Psoas muscle (tissue), 8 donors: ENCODE results near the gene ARMH3. TPM values are rescaled to one million over a fixed set of nuclear protein-coding genes. Genes with fewer than 3 reads are reported as not detected.

Experiments used
- ATAC-seq, 4 donors: fragments of 200-7000 bp; cut with Tn5 transposase; one replicate each; pipeline ENCODE4 v1.9.1; 2020; ENCODE audit warnings: moderate library complexity in 3 of 4, mild to moderate bottlenecking in 2 of 4
- DNase-seq, 2 donors: peaks; one replicate each; pipeline ENCODE4 v3.0.0-alpha.2; 2020
- H3K27ac ChIP-seq: fragments of 200-600 bp; one replicate; pipeline ENCODE4 v1.8.0; 2022
- H3K27me3 ChIP-seq, 3 donors: fragments of 200-600 bp in 1 of 3; one replicate each; pipeline versions ENCODE4 v1.6.1 to v1.8.0; 2013 to 2022; ENCODE audit warnings: low read length in 2 of 3, mild to moderate bottlenecking in 2 of 3, moderate library complexity in 1 of 3; ENCODE audit not compliant: insufficient read depth in 3 of 3
- H3K36me3 ChIP-seq, 2 donors: fragments of 200-600 bp in 1 of 2; one replicate each; pipeline versions ENCODE4 v1.6.1 to v1.8.0; 2013 to 2022; ENCODE audit warnings: low read depth in 1 of 2, mild to moderate bottlenecking in 1 of 2, moderate library complexity in 1 of 2; ENCODE audit not compliant: insufficient read depth in 1 of 2
- H3K4me1 ChIP-seq: fragments of 200-600 bp; one replicate; pipeline ENCODE4 v1.8.0; 2022
- H3K4me3 ChIP-seq: fragments of 200-600 bp; one replicate; pipeline ENCODE4 v1.8.0; 2022; ENCODE audit warnings: mild to moderate bottlenecking
- H3K9me3 ChIP-seq: fragments of 200-600 bp; one replicate; pipeline ENCODE4 v1.8.0; 2022
- WGBS, 3 donors: extraction: QIAGEN DNeasy Blood & Tissue Kit; methylation state at CpG; one replicate each; pipeline versions ENCODE4 v1.1.6 to v1.1.7; 2013; 5-methylcytosine and 5-hydroxymethylcytosine counted together
- intact Hi-C, 2 donors: fragments of 100-400 bp; cut with DNase I; formaldehyde crosslinking; loops; one replicate each; pipeline versions ENCODE4 v1.11.0 to v1.14.2; 2022
- polyA plus RNA-seq, 3 donors: library from polyadenylated mRNA; stranded (reverse); fragments of 200-250 nt; gene quantifications; one replicate each; pipeline ENCODE4 v1.2.3, GENCODE V29; 2013
- total RNA-seq, 4 donors: library from RNA; stranded (reverse); fragmentation: NEBNext Ultra II Directional in 2 of 4; extraction: Animal tissue kit (Norgen Biotek cat#: 25700) in 2 of 4; gene quantifications; one replicate each; pipeline versions ENCODE4 v1.2.1 to v1.2.4, GENCODE V29; 2021 to 2023
- TF ChIP-seq, protein P1 (sequence below): fragments of 200-600 bp; IDR thresholded peaks from one replicate; pipeline ENCODE4 v1.8.0; 2022; ENCODE audit warnings: antibody characterized with exemption
- donor health status: healthy with polysubstance abuse.
- donor health status: DM: no; HTN: no; CAD: no; lungs with moderate emphysema.
- donor health status: Bipolar disorder and iron deficiency.
- donor health status: healthy.
- donor health status: DM: yes; HTN: yes; CAD: no.
- donor health status: DM: no; HTN: no; CAD: no.
- donor health status: DM: no; HTN: no; CAD: no.
- donor health status: DM: yes; HTN: yes; CAD: no.

Gene ARMH3
- total and polyA plus RNA-seq, 7 donors = 14.1 to 38.7 (median 22.9) TPM

DNA sequence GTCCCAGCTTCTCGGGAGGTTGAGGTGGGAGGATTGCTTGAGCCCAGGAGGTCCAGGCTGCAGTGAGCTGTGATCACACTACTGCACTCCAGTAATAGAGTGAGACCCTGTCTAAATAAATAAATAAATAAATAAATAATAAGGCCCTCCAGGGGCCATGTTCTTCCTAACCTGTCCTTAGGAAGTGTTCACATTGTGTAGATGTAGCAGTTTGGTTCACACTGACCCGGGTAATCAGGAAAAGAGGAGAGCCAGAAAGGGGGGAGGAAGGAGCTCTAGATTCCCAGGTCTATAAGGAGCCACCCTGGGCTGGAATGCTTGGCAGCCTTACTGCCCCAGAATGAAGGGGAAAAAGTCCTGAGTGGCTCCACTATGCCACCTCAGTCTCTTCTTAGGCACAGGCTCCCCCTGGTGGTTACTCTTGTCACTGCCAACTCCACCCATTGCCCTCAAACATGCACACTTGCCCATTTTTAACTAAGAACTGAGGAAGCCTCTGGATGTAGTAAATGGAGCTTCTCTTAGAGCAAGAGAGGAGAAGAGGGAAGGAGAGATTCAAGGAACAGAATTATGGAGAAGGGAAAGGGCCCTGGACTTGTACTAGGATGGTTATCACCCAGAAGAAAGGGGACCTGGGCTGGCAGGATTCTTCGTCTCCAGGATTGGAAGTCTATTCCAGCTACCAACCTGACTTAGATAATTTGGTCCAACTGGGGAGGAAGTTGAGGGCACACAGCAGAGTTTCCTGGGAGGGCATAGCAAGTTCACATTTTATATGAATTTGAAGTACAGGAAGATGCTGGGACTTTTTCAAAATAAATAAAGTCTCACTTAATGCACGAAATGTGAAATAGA, 16.9 kb upstream of the ARMH3 start:
- H3K4me1 ChIP-seq = peaks cover 3% of the 10 kb centered on the region

GRCh38 chr10:102069071-102069470, 13.1 kb upstream of the ARMH3 start:
- TF ChIP-seq, protein P1, sequence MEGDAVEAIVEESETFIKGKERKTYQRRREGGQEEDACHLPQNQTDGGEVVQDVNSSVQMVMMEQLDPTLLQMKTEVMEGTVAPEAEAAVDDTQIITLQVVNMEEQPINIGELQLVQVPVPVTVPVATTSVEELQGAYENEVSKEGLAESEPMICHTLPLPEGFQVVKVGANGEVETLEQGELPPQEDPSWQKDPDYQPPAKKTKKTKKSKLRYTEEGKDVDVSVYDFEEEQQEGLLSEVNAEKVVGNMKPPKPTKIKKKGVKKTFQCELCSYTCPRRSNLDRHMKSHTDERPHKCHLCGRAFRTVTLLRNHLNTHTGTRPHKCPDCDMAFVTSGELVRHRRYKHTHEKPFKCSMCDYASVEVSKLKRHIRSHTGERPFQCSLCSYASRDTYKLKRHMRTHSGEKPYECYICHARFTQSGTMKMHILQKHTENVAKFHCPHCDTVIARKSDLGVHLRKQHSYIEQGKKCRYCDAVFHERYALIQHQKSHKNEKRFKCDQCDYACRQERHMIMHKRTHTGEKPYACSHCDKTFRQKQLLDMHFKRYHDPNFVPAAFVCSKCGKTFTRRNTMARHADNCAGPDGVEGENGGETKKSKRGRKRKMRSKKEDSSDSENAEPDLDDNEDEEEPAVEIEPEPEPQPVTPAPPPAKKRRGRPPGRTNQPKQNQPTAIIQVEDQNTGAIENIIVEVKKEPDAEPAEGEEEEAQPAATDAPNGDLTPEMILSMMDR = no peak
- no peaks in the 10 kb centered on the region for H3K27me3 ChIP-seq
- H3K9me3 ChIP-seq = no peaks in the 10 kb centered on the region
- peaks cover 21% of the 10 kb centered on the region for H3K4me1 ChIP-seq
- peaks cover 0 to 9% of the 10 kb centered on the region in 2 donors for H3K36me3 ChIP-seq
- ATAC-seq (no peak), DNase-seq (no peak)
- H3K4me3 ChIP-seq = no peak overlapping the region
- intact Hi-C loops = no loop called here
- no peak overlapping the region for H3K27ac ChIP-seq

More for the DNA sequence above, 16.9 kb upstream of the ARMH3 start:
- no peak overlapping the region for H3K4me3 ChIP-seq
- H3K27ac ChIP-seq = no peak overlapping the region
- H3K36me3 ChIP-seq = no peaks in the 10 kb centered on the region
- 69 to 81% (median 75%) methylated on average over 4 of the region's 4 CpGs for WGBS, 3 donors
- H3K27me3 ChIP-seq = no peaks in the 10 kb centered on the region
- intact Hi-C loops = loop anchor here (2.0 to 10.0 kb wide), 5 partner anchors 34 to 231 kb away; partner anchors contain the start of gene KCNIP2 (in 2 of the 2)
- H3K9me3 ChIP-seq = no peaks in the 10 kb centered on the region
- DNase-seq (peak; percentile 77 to 83), ATAC-seq (peak; percentile 88 to 94 (median 90))
- TF ChIP-seq, protein P1 = peak; percentile 92

DNA sequence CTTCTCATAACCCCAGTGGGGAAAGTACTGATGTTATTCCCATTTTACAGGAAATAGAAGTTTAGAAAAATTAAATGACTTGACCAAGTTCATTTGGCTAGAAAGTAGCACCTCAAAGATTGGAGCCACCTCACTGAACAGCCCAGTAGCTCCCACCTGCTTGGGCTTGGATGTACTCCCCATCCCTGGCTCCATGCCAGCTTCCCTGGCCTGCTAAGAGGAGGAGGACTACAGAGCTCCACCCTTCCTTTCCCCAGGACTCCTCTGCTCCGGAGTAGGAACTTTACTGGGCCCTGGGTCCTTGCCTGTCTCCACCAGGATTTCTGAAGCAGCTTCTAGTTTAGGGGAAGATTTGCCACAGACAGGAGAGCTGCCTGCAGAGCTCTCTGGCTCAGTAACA, 12.2 kb upstream of the ARMH3 start:
- 15 to 42% (median 33%) methylated on average over 1 of the region's 1 CpG for WGBS, 3 donors
- intact Hi-C loops = no loop called here
- peak; percentile 33 to 74 for DNase-seq
- Histone ChIP-seq H3K9me3 (no peaks in the 10 kb centered on the region), H3K4me1 (peaks cover 21% of the 10 kb centered on the region), H3K27me3 (no peaks in the 10 kb centered on the region), H3K4me3 (no peak overlapping the region), H3K27ac (no peak overlapping the region), H3K36me3 (peaks cover 0 to 9% of the 10 kb centered on the region in 2 donors)
- TF ChIP-seq, protein P1 = no peak
- no peak for ATAC-seq

DNA sequence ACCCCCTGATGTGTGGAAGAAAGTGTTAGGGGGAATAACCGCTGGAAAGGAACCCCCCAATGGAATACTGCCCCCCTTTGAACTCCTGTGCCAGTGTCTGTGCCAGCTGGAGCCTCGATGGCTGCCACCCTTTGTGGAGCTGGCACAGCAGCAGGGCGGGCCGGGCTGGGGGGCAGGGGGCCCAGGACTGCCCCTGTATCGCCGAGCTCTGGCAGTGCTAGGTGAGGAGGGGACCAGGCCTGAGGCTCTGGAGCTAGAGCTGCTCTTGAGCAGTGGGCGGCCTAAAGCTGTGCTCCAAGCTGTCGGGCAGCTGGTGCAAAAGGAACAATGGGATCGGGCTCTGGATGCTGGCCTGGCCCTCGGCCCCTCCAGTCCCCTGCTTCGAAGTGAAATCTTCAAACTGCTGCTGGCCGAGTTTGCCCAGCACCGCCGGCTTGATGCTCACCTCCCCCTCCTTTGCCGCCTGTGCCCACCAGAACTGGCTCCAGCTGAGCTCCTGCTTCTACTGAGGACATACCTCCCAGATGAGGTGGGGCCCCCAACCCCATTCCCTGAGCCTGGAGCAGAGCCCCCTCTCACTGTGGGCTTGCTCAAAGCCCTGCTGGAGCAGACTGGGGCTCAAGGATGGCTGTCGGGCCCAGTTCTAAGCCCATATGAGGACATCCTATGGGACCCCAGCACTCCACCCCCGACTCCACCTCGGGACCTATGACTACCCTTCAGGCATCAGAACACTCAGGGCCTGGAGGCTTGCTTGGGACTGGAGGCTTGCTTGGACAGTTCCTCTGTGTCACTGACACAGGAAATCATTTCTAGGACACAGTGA, 11.3 kb upstream of the ARMH3 start:
- Histone ChIP-seq H3K9me3 (no peaks in the 10 kb centered on the region), H3K4me3 (peak overlapping the region; percentile 90), H3K4me1 (peaks cover 18% of the 10 kb centered on the region), H3K27me3 (no peaks in the 10 kb centered on the region), H3K27ac (no peak overlapping the region), H3K36me3 (peaks cover 0 to 9% of the 10 kb centered on the region in 2 donors)
- ATAC-seq (no peak), DNase-seq (no peak)
- intact Hi-C loops = no loop called here
- TF ChIP-seq, protein P1 = no peak
- WGBS, 3 donors = 67 to 82% (median 68%) methylated on average over 17 to 18 of the region's 18 CpGs
